ENCODE results near the gene SCYGR1. TPM values are rescaled to one million over a fixed set of nuclear protein-coding genes. Genes with fewer than 3 reads are reported as not detected.

The SCYGR1 gene
- total and polyA plus RNA-seq, 2 of the 13 experiments (the other 11 are each of a cell fraction or from before 2014, with no cell fraction given): not detected

GRCh38 chr2:227406177-227407031, 18.7 kb upstream of the SCYGR1 start (continued):
- TF ChIP-seq MAFK (conservative IDR thresholded peaks at IDR 0.05 in 1 of 2, IDR thresholded peaks at IDR 0.05 in 1 of 2; ENCODE audit: low read length in 2 of 2): no peak
- TF ChIP-seq TGIF2 (CRISPR knock-in tag; IDR thresholded peaks at IDR 0.05): no peak
- TF ChIP-seq ZKSCAN1 (IDR thresholded peaks at IDR 0.05; ENCODE audit: low read length): no peak; the same call in 1 of the 2 replicates
- no peak; the same call in 1 of the 2 replicates for TF ChIP-seq ZFY (CRISPR knock-in tag; IDR thresholded peaks at IDR 0.05)
- TF ChIP-seq JUNB (CRISPR knock-in tag; IDR thresholded peaks at IDR 0.05; ENCODE audit: borderline replicate concordance): no peak
- TF ChIP-seq NAIF1 (CRISPR knock-in tag; IDR thresholded peaks at IDR 0.05; ENCODE audit: borderline replicate concordance): no peak
- peak; percentile 84 for TF ChIP-seq THRA (CRISPR knock-in tag; IDR thresholded peaks at IDR 0.05; ENCODE audit: borderline replicate concordance)
- TF ChIP-seq U2AF2 (IDR thresholded peaks at IDR 0.05; ENCODE audit: low read depth, low read length): no peak
- no peak for TF ChIP-seq SP2 (CRISPR knock-in tag; IDR thresholded peaks at IDR 0.05)
- TF ChIP-seq PITX1 (CRISPR knock-in tag; IDR thresholded peaks at IDR 0.05): peak; percentile 88
- peak; percentile 57; the same call in 1 of the 2 replicates for TF ChIP-seq CBFB (CRISPR knock-in tag; IDR thresholded peaks at IDR 0.05)
- TF ChIP-seq ZNF841 (CRISPR knock-in tag; IDR thresholded peaks at IDR 0.05; ENCODE audit: borderline replicate concordance): no peak
- TF ChIP-seq REPIN1 (CRISPR knock-in tag; IDR thresholded peaks at IDR 0.05; ENCODE audit: borderline replicate concordance, low read depth): peak; percentile 89; the same call in 1 of the 2 replicates
- TF ChIP-seq ZNF317 (CRISPR knock-in tag; IDR thresholded peaks at IDR 0.05): peak; percentile 70; the same call in 1 of the 2 replicates
- TF ChIP-seq, protein P1, sequence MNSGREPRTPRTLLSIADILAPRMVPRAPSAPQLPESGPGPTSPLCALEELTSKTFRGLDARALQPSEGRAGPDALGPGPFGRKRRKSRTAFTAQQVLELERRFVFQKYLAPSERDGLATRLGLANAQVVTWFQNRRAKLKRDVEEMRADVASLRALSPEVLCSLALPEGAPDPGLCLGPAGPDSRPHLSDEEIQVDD (CRISPR knock-in tag; IDR thresholded peaks at IDR 0.05; ENCODE audit: borderline replicate concordance): no peak
- TF ChIP-seq, protein P2, sequence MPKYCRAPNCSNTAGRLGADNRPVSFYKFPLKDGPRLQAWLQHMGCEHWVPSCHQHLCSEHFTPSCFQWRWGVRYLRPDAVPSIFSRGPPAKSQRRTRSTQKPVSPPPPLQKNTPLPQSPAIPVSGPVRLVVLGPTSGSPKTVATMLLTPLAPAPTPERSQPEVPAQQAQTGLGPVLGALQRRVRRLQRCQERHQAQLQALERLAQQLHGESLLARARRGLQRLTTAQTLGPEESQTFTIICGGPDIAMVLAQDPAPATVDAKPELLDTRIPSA (CRISPR knock-in tag; IDR thresholded peaks at IDR 0.05; ENCODE audit: borderline replicate concordance): no peak
- no peak for TF ChIP-seq ATAD3A (CRISPR knock-in tag; IDR thresholded peaks at IDR 0.05)
- TF ChIP-seq SNAPC2 (CRISPR knock-in tag; IDR thresholded peaks at IDR 0.05): peak; percentile 71; the same call in 1 of the 2 replicates
- no peak for TF ChIP-seq HNRNPK (IDR thresholded peaks at IDR 0.05; ENCODE audit: low read depth, low read length, poor library complexity, severe bottlenecking)
- no peak for TF ChIP-seq BRD4 (CRISPR knock-in tag; IDR thresholded peaks at IDR 0.05)
- peak; percentile 82 for TF ChIP-seq POGZ (CRISPR knock-in tag; IDR thresholded peaks at IDR 0.05)
- TF ChIP-seq ATF1 (CRISPR knock-in tag; IDR thresholded peaks at IDR 0.05): peak; percentile 83
- TF ChIP-seq, protein P3, sequence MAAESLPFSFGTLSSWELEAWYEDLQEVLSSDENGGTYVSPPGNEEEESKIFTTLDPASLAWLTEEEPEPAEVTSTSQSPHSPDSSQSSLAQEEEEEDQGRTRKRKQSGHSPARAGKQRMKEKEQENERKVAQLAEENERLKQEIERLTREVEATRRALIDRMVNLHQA (CRISPR knock-in tag; IDR thresholded peaks at IDR 0.05): no peak
- TF ChIP-seq ZNF292 (CRISPR knock-in tag; IDR thresholded peaks at IDR 0.05; ENCODE audit: borderline replicate concordance, low read depth): peak; percentile 82; the same call in 1 of the 2 replicates
- no peak for TF ChIP-seq CHD2 (IDR thresholded peaks at IDR 0.05; ENCODE audit: low read depth, low read length)
- TF ChIP-seq SIN3B (IDR thresholded peaks at IDR 0.05; ENCODE audit: low read length): no peak

All from HepG2 (cell line).